HG02884 (cell line): ENCODE results near the gene CLDN12.

ENCODE experiments used
- ATAC-seq: cut with Tn5 transposase; IDR thresholded peaks from one replicate; pipeline ENCODE4 v1.9.1; 2021; ENCODE audit warnings: mild to moderate bottlenecking, moderate library complexity; ENCODE audit not compliant: unreplicated experiment

The CLDN12 gene

DNA sequence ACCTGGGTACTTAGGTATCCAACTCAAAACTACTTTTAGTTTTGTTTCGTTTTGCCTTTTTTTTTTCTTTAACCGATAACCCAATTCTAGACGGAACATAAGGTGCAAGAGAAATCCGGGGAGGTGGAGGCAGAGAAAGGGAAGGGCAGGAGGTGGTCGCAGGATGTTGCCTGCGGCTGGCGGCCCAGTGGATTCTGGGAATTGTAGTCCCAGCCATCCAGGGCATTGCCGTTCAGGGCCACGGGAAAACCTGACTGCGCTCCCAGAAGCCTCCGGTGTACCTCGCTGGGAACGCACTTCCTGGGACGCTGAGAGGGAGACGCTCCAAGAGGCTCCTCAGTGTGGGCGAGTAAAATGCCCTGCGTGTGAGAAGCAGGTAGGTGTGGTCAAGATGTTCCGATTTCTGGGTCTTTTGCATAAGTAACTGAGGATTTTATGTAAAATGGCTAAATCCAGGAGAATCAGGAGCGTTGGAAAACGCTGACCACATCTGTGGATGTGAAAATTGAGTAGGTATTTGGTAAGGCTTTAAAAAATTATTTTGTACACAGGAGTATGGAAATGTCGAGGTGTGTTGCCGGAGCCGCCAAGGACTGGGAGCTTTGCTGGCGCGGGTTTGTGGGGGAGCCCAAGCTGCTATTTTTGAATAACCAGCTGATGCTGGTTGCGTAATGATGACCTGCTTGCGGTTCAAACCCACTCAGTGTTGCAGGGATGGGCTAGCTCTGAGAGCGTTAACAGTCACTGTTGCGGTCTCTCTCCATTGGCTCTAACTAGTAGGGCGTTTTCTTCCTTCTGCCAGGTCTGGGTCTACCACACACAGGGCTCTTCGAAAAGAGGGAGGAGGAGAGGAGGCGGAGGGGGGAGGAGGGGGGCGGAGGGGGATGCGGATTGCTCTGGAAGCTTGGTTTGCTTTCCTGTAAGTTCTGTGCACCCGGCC, at the start of gene CLDN12:
TSS of gene CLDN12 (plus strand) at position 288 of the 940 bp plus-strand sequence. CDS start 9,216 bp downstream, outside the sequence.
- ATAC-seq: peak; percentile 98

DNA sequence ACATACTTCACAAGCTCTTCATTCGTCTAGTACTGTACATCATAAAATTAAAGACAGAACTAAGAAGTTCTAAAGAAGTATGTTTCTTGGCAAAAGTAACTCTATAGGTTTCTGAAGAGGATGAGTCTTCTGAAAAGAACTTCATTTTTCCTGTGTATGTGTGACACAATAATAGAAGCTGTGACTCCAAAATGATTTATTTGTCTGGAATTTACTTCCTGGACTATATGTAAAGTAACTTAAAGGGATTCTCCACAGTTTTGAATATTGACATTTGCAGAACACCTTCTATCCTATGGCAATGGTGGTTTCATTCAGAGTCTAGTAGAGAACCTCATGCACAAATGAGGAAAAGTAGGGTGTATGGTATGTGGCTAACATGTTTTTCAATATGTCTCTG, 19.8 kb upstream of the CLDN12 start:
- ATAC-seq: no peak

DNA sequence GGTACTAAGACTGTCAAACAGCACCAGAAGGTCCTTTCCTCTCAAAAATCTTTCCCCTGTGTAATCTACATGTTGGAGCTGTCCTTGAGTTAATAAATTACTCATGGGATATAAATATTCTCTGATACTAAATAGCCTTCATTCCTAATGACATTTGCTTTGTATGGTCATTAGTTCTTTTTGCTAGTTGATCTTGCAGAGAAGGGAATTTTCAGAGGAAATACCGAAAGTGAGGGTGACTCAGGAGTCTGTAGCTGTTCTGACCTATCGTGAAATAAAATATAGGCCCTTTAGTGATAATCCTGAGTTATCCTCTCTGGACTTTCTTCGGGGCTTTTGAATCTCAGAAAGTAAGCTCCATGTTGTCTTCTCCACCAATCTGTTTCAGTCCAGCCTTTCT, 19.4 kb upstream of the CLDN12 start:
- ATAC-seq: no peak

DNA sequence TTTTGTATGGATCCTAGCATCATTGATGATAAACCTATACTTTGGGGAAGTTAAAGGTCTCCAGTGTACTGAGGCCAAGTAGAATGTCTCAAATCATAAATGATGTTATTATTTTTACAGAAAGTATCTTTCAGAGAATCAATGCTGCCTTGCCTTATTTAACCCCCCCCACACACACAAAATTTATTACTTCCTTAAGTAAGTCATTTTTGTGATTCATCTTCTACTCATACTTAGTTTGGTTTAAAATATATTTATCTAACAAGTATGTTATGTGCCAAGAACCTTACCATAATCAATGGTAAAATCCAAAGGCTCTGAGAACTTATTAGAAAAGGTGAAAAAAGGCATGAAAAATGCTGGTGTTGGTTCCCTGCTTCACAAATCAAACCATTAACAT, 18.8 kb upstream of the CLDN12 start:
- no peak for ATAC-seq

DNA sequence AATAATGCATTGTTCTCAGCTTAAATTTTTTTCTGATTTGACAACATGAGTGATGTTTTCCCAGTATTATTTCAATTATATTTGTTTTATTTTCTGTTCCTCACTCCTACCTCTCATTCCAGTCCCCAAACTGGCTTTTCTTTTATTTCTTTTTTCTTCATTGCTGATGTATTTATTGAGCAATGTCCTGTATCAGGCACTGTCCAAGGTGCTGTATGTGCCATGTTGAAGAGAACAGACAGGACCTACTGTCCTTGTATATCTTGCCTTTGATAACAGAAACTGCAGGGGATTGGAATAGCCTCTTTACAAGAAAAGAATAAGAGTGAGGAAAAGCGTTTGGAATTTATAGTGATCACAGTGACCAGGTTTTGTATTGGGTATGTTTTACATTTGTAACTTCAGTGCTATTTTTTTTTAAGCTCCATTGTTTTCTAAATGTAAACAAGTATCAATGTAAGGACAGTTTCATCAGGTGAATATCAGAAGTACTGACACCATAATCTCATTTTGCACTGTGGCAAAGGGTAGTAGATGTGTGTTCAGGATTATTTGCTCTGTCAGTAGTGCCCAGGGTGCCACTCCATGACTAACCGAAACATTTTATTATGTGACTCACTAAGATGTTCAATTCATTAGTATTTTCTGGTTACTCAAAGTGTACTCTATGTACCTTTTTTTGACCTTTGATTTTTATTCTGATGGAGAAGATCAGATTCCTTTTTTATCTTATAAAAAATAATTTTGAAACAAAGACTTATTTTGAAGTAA, 15.6 kb upstream of the CLDN12 start:
- no peak for ATAC-seq

DNA sequence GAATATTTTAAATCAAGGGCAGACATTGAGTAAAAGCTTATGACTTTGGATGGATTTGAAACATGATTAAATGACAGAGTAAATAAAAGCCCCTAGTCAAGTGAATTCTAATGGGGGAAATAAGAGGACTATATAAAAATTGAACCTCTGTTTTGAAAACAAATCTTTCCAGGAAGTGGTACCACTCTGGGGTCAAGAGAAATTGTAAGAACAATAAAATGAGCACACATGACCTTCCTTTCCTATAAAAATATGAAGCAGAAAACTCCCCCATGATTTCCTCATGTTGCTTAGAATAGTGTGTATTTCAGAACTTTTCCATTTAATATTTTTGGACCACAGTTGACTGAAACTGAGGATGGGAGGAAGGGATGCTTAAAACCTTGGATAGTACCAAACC, 12.3 kb upstream of the CLDN12 start:
- no peak for ATAC-seq

DNA sequence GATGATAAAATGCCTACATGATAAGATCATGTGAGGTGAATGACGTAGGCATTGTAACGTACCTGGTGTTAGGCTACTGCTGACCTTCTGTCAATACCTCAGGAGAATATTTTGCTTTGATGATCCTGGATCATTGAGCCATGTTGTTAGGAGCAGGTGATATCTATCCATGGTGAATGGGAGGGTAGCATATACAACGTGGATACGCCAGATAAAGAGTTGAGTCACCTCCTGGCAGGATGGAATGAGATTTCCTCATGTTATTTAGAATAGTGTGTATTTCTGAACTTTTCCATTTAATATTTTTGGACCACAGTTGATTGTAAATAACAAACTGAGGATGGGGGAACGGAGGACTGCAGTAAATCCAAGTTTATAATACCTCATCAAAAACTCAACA, 11.8 kb upstream of the CLDN12 start:
- no peak for ATAC-seq

DNA sequence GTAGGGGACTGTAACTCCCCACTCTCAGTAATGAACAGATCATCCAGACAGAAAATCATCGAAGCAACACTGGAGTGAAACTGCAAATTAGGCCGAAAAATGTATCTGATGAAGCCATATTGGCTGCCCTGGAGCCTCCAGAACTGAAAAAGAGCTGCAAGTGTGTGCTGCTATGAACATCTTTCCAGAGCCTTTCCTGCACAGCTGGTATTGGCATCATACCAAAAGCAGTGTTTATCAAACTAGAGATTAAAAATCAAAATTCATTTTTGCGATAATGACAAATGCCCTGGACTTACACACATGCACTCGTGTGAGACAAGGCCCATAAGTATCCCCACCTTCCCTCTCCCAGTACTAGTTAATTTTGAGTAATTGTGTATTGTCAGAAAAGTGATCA, 6.8 kb upstream of the CLDN12 start:
- no peak for ATAC-seq

DNA sequence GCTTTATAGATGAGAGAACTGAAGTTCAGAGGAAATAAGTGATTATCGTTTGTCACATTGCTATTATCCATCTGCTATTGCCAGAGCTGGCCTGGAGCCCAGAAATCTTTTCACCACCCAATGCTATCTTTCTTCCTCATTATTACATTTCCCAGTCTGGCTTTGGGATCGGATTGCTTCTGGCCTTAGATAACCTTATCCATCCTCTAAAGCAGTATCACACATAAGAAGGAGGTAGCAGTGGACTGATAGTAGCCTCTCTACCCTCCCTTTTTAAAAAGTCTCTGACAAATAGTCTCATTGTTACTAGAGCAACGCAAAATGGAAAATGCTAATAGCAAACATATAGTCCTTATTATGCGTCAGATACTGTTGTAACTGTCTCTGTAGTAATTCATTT, 1.3 kb upstream of the CLDN12 start:
- no peak for ATAC-seq

DNA sequence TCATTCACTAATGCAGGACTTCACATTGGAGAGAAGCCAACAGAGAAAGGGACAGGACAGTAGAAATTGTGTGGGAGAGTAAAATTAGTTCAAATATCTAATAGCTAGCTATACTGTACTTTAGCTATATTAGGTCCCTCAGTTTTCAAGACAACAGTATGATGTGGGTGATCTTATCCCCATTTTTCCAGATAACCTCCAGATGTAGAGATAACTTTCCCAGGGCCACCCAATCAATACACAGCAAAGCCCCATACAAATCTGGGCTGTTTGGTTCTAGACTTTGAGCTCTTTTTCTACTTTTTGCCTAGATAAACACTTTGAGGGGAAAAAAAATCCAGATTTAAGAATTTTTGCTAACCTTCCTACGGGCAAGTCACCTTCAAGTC, 482 bp upstream of the CLDN12 start:
- ATAC-seq: no peak

DNA sequence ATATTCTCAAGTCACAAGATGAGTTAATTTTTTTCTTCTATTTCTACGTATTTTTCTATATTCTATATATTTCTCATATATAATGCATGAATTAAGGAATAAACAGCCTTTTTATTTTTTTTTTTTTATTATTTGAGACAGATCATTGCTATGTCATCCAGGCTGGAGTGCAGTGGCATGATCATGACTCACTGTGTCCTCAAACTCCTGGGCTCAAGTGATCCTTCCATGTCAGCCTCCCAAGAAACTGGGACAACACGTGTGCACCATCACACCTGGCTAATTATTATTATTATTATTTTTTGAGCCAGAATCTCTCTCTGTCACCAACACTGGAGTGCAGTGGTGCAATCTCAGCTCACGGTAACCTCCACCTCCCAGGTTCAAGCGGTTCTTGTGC, 1.5 kb downstream of the CLDN12 start:
- no peak for ATAC-seq

DNA sequence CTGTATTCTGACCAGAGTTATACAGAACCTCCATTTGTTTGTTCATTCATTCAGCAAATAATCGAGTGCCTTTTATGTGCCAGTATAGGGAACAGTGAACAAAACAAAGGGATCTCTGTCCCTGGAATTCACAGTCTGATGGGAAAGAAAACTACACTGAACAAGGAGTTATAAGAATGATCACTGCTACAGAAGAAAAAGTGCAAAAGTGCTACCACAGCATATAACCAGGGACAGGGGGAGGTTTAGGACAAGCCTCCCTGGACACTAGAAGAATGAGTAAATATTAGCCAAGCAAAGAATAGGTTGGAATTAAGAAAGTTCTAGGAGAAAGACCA, 4.2 kb downstream of the CLDN12 start:
- ATAC-seq: no peak

DNA sequence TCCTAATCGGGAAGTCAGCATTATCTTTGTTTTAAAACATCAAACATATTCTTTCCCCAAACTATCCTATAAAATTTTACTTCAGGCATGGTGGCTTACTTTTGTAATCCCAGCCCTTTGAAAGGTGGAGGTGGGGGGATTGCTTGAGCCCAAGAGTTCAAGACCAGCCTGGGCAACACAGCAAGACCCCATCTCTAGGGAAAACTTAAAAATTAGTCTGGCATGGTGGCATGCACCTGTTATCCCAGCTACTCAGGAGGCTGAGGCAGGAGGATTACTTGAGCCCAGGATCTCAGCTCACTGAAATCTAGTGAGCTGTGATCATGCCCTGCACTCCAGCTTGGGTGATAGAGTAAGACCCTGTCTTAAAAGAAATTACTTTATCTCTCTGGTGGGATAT, 4.9 kb downstream of the CLDN12 start:
- no peak for ATAC-seq

DNA sequence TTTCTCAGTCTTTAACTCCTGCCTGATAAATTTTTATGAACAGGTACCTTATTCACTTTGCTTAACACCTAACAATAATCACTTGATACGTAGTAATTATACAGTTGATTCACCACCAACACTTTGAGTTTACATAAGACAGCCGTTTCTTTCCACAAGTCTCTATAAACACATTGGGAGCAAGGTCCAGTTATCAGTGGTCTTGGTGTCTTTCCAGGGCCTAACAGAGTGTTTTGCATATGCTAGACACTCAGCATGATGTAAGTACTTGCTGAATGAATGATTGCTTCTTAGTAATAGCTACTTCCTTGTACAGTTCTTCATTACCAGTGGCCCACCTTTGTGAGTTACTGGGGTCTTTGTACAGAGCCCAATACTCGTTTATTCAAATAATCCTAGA, 6.4 kb downstream of the CLDN12 start:
- ATAC-seq: no peak

DNA sequence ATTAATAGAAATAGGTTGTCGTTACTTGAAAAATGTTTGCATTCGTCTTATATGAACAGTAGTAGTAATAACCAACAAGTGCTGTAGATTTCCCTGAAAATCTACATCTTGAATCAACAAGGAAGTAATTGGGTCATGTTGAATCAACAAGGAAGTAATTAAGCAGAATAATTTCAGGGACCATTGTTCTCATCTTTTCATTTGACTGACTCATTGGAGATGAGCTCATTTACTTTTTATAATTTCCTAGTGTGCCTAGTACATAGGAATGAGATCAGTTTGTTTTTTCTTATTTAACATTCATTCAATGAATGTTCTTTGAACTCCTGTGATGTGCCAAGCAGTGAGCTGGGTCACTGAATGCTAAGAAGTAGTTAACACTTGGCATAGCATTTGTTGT, 8.2 kb downstream of the CLDN12 start:
- no peak for ATAC-seq

DNA sequence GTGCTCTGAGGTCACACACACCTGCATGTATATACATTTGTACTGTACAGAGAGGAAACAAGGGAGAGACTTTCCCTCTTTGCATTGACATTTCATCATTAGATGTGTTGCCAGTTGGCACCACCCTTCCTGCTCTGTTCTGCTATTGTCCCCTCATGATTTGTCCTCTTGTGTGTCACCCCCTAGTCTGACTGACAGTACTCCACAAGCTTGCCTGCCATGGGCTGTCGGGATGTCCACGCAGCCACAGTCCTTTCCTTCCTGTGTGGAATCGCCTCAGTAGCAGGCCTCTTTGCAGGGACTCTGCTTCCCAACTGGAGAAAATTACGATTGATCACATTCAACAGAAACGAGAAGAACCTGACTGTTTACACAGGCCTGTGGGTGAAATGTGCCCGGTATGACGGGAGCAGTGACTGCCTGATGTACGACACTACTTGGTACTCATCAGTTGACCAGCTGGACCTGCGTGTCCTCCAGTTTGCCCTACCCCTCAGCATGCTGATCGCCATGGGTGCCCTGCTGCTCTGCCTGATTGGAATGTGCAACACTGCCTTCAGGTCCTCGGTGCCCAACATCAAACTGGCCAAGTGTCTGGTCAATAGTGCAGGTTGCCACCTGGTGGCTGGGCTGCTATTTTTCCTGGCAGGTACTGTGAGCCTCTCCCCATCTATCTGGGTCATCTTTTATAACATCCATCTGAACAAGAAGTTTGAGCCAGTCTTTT, 9.4 kb downstream of the CLDN12 start:
- no peak for ATAC-seq

DNA sequence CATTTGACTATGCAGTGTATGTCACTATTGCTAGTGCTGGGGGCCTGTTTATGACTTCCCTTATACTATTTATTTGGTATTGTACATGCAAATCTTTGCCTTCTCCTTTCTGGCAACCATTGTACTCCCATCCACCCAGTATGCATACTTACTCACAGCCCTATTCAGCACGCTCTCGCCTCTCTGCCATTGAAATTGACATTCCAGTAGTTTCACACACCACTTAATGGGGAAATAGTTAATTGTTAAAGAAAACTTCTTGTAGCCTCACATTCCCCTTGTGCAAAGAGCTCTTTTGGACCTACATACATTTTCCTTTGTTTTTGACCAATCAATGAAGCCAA, 9.9 kb downstream of the CLDN12 start:
- ATAC-seq: no peak

DNA sequence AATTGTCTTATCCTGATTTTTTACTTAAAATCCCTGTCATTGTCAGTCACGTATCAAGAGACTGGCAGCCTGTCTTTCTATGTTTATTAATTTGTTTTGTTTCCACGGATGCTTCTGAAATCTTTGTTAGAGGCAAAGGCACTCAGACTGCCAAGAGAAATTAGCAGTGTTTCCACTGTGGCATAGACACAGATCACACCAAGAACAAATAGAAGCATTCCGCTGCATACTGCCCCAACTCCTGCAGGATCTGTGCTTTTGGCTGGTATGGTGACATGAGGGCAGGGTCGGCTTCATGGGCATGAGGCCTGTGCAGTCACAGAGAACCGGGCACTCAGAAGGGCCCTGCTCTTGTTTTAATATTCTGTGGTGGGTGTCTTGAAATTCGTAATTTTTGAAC, 18.4 kb downstream of the CLDN12 start:
- no peak for ATAC-seq

DNA sequence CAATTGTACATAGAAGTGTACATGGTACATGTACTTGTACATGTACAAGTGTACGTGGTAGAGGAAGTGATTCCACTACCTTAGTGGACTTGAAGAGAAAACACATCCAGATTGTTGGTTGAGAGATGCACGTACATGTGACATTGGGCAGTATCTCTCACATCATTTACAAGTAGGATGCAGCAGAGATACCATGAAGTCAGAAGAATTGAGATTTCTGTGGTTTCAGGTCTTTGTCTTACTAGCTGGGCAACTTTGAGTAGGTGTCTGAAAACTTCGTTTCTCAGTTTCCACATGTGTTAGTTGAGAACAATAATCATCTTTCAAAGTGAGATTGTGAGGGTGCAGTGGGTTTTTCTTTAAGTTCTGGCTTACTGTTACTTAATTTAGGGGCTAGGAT, 21.5 kb downstream of the CLDN12 start:
- ATAC-seq: peak; percentile 96

DNA sequence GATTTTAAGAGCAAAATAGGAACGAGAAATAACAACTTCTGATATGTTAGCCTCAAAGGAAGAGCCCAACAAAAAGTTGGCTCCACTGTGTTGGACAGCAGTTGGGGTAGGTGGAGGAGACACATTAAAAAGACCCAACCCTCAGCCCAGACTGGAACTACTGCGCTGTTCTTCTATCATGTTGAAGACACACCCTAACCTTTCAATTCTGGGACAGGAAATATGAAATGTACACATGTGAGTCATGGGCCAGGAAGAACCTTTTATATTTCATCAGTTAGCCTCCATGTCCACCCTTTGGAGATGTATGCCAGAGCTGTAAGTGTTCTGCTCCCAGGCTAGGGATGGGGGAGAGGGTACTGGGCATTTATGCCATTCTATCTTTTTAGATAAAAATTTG, 22.1 kb downstream of the CLDN12 start:
- ATAC-seq: no peak

DNA sequence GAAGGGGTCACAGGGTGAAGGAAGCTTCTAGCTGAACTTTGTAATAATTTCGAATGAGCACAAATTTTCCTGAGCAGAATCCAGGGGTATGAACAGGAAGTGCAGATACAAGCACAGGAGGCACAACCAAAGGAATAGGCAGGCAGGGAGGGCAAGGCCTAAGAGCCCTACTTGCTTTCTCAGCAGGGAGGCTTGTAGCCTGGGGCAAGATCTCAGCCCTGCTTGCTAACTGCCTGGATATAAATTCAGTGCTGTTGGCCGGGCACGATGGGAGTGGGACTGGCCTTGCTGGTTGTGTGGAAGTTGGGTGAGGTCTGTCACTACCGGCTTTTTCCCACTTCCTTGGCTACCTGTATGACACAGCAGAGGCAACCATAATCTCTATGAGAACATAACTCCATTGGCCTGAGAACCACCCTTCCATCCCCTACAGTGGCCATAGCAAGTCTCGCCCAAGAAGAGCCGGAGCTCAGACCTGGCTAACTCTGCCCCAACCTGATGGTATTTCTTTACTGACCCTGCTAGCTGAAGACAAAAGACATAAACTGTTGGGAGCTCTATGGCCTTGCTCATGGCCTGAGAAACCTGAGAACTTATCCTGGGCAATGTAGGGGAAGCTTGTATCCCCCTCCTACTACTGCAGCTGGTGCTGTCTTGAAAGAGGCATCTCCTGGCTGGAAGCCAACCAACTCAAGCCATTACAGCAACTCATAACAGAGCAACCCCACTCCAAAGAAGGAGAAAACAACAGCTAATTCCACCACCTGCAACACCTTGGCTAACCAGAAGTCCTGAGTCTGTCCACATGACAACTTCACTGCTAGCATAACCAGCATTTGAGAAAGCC, 27.6 kb downstream of the CLDN12 start:
- ATAC-seq: no peak
